Choroid plexus epithelial cell (primary cell): ENCODE results near the gene ATP6V1E1.

Experiments used
- DNase-seq: peaks from one replicate; pipeline ENCODE4 v3.0.0-alpha.2; 2010; ENCODE audit warnings: low read depth
- H3K4me3 ChIP-seq: 2 replicates; pipeline ENCODE4 v1.5.1; 2011; ENCODE audit warnings: low read depth, mild to moderate bottlenecking, control low read depth, low read length, moderate library complexity
- TF ChIP-seq, protein P1 (sequence below): conservative IDR thresholded peaks from 2 replicates; pipeline ENCODE4 v1.5.1; 2011; ENCODE audit warnings: low read depth, mild to moderate bottlenecking, control low read depth, inconsistent platforms, low read length, moderate library complexity

ATP6V1E1 gene

DNA sequence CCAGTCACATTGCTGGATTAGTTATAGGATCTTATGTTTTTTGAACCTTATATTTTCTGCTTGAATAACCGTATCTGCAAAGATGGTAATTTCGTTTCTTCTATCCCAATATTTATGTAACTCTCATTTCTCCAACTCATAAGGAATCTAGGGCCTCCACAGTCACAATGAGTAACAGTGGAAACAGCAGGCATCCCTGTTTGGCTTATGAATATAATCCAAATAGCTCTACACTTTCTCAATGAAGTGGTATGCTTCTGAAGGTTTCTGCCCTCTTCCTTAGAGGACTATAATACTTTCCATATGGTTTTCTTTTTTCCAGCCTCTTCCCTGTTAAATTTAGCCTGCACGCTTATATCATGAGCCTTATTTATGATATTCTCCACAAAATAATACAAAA lies 16.5 kb downstream of the ATP6V1E1 start:
- TF ChIP-seq, protein P1, sequence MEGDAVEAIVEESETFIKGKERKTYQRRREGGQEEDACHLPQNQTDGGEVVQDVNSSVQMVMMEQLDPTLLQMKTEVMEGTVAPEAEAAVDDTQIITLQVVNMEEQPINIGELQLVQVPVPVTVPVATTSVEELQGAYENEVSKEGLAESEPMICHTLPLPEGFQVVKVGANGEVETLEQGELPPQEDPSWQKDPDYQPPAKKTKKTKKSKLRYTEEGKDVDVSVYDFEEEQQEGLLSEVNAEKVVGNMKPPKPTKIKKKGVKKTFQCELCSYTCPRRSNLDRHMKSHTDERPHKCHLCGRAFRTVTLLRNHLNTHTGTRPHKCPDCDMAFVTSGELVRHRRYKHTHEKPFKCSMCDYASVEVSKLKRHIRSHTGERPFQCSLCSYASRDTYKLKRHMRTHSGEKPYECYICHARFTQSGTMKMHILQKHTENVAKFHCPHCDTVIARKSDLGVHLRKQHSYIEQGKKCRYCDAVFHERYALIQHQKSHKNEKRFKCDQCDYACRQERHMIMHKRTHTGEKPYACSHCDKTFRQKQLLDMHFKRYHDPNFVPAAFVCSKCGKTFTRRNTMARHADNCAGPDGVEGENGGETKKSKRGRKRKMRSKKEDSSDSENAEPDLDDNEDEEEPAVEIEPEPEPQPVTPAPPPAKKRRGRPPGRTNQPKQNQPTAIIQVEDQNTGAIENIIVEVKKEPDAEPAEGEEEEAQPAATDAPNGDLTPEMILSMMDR = no peak
- H3K4me3 ChIP-seq = no peak overlapping the region
- DNase-seq = no peak

DNA sequence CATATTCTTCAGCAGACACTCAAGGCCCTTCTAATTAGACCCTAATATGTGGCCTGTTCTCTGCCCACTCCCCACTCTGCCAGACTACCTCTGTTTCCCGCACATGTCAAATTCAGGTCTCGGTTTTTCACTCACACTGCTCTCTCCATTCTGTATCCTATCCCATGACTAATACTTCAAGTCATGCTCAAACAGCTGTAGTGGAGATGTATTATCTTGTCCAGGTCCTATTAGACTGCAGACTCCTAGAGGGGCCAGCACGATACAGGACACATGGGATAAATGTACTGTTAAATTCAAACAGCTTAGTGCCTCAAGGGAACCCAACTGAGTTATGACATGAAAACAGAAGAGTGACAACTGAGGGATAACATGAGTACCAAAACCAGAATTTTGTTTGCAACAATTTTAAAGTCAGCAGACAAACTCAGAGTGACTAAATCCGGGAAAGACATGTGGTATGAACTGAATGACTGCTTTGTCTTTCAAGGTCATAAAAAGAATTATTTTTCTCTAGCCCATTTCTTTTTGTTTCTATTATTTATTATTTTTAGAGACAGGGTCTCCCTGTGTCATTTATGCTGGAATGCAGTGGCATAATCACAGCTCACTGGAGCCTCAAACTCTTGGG lies 20.5 kb downstream of the ATP6V1E1 start:
- TF ChIP-seq, protein P1 = no peak
- DNase-seq = no peak
- H3K4me3 ChIP-seq = no peak overlapping the region

DNA sequence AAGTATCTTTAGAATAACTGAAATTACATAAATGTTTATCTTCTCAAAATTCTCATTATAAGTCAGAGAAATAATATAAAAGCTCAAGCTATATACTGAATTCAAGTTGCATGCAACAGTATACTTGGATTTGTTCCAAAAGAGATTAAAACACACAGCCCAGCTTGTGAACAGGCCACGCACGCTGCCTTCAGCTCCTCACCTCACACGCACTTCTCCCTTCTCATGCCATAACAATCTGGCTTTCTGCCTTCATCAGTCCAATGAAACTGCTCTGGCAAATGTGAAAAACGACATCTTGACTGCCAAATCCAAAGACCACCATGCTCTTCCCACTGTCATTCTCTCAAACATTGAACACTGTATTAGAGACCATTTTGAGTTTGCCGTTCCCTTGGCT lies 22.1 kb downstream of the ATP6V1E1 start:
- DNase-seq = peak; percentile 69
- TF ChIP-seq, protein P1 = no peak
- no peak overlapping the region for H3K4me3 ChIP-seq

DNA sequence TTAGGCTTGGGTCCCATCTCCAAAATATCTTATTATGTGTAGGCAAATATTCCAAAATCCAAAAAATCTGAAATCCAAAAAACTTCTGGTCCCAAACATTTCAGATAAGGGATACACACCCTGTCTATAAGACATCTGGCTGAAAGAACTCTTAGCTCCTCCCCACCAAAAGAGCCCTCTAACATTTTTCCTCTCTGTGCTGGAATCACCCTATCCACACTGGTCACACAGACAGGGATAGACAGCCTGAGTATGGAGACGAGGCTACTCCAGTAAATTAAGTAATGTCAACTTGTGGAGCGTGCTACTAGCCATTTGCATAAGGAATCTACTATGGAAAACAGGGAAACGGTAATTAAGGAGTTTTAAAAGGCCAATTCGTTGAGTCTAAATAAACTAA lies 24.9 kb downstream of the ATP6V1E1 start:
- H3K4me3 ChIP-seq = no peak overlapping the region
- DNase-seq = no peak
- TF ChIP-seq, protein P1 = no peak

DNA sequence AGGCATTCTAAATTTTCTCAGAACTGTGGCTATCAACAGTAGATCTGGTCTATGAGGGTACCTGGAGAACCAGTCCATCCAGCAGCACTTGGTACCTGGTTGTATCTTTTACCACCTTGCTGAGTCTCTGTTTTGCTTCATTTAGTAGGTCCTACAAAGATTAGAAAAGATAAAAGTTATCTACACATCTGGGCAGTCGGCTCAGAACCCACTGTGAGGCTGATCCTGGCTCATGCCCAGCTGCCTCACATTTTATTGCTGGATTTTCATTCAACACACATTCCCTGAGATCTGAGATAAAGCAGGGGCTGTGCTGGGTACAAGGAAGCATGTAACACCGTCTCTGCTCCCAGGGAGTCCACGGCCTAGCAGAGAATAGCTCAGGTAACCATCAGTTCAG lies 27.5 kb downstream of the ATP6V1E1 start:
- TF ChIP-seq, protein P1 = no peak
- DNase-seq = no peak
- H3K4me3 ChIP-seq = no peak overlapping the region

DNA sequence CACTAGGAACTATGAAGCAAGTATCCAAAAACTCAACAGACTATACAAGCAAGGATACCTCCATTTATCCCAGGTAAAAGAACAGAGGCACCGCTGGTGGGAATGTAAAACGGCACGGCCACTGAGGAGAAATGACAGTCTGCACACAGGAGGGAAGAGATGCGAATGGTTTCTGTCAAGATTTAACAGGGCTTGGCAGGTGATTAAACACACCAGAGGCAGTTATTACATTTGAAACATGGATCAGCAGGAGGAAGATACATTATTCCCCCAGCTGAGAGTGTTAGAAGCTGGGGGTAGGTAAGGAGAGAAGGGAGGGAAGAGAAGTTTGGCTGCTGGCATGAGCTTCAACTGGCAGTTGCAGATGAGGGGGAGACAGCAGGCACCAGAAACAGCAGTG lies 30.2 kb downstream of the ATP6V1E1 start:
- no peak overlapping the region for H3K4me3 ChIP-seq
- TF ChIP-seq, protein P1 = no peak
- DNase-seq = no peak

DNA sequence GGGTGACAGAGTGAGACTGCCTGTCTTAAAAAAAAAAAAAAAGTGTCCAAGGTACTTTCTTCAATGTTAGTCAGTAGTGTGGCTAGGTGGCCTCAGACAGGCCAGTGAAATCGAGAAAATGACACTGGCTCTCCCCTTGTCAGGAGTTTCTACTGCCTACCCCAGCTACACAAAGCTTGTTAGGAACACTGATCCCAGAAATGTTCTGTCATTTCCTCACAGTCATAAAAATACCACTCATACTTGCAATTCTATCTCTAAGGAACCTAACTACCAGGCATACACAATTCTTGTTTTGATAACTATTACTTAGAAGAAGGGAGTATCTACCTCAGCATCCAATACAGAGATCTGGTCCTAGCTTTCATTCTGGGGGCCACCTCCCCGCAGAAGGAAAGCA lies 31.3 kb downstream of the ATP6V1E1 start:
- no peak overlapping the region for H3K4me3 ChIP-seq
- TF ChIP-seq, protein P1 = no peak
- peak; percentile 38 for DNase-seq
